PC-3 (cell line): ENCODE data around the gene ANKRD40CL. TPM values are rescaled to one million over a fixed set of nuclear protein-coding genes. Genes with fewer than 3 reads are reported as not detected.
"Not testable (repeated sequence)": the region's sequence is repeated elsewhere in the genome, so short reads cannot be mapped to it uniquely, and the experiment has no call there.

Experiments used
- ATAC-seq: fragments of 200-7000 bp; cut with Tn5 transposase; 2 replicates; pipeline ENCODE4 v1.9.1; 2020; ENCODE audit warnings: mild to moderate bottlenecking, moderate library complexity
- BruUV-seq: library from RNA; stranded (reverse); fragments of 400-500 nt; replicated peaks from 2 replicates; lab custom pipeline; 2021; lab: Mats Ljungman, UMichigan
- CTCF ChIA-PET: fragments of 300-600 bp; sonication (Branson Sonifier 250); formaldehyde crosslinking; loops from one replicate; lab custom pipeline; 2022; ENCODE audit warnings: antibody characterized with exemption; lab: Charles Lee
- POLR2A ChIA-PET: fragments of 300-600 bp; sonication (Branson Sonifier 250); formaldehyde crosslinking; loops from one replicate; lab custom pipeline; 2022; ENCODE audit warnings: antibody characterized with exemption; ENCODE audit not compliant: unreplicated experiment; lab: Charles Lee
- DNase-seq: peaks from one replicate; pipeline ENCODE4 v3.0.0-alpha.2; 2015
- H2AFZ ChIP-seq: fragments of 300-600 bp; sonication (generic); 2 replicates; pipeline ENCODE4 v1.6.0; 2016; ENCODE audit warnings: antibody characterized with exemption, low read length
- H3F3A ChIP-seq: fragments of 300-600 bp; sonication (generic); one replicate; pipeline ENCODE4 v1.6.0; 2017; ENCODE audit warnings: antibody characterized with exemption, low read length, control low read depth, mild to moderate bottlenecking; ENCODE audit not compliant: unreplicated experiment
- H3K27ac ChIP-seq: fragments of 300-600 bp; sonication (generic); 2 replicates; pipeline ENCODE4 v1.5.1; 2016; ENCODE audit warnings: mild to moderate bottlenecking, low read length
- H3K27me3 ChIP-seq: fragments of 300-600 bp; sonication (generic); 2 replicates; pipeline ENCODE4 v1.6.1; 2016; ENCODE audit warnings: low read length, mixed read lengths
- H3K36me3 ChIP-seq: fragments of 300-600 bp; sonication (generic); 2 replicates; pipeline ENCODE4 v1.6.1; 2016; ENCODE audit warnings: low read depth, mixed run types, low read length, mixed read lengths
- H3K4me1 ChIP-seq: fragments of 300-600 bp; sonication (generic); 2 replicates; pipeline ENCODE4 v1.5.1; 2016; ENCODE audit warnings: low read length; ENCODE audit not compliant: insufficient read depth
- H3K4me2 ChIP-seq: fragments of 300-600 bp; sonication (generic); 2 replicates; pipeline ENCODE4 v1.6.0; 2016; ENCODE audit warnings: low read length
- H3K4me3 ChIP-seq: fragments of 300-600 bp; sonication (generic); 2 replicates; pipeline ENCODE4 v1.5.1; 2016; ENCODE audit warnings: mild to moderate bottlenecking, low read length, mixed read lengths
- H3K79me2 ChIP-seq: fragments of 300-600 bp; sonication (generic); 2 replicates; pipeline ENCODE4 v1.6.1; 2017; ENCODE audit warnings: low read length, mixed read lengths
- H3K9ac ChIP-seq: fragments of 300-600 bp; sonication (generic); 2 replicates; pipeline ENCODE4 v1.6.0; 2016; ENCODE audit warnings: mild to moderate bottlenecking, low read length
- H3K9me2 ChIP-seq: fragments of 300-600 bp; sonication (generic); replicated peaks from 2 replicates; pipeline ENCODE4 v1.6.1; 2016; ENCODE audit warnings: mixed run types, low read length, mixed read lengths
- H3K9me3 ChIP-seq: fragments of 300-600 bp; sonication (generic); 2 replicates; pipeline ENCODE4 v1.6.1; 2016; ENCODE audit warnings: low read length, mixed read lengths
- H4K20me1 ChIP-seq: fragments of 300-600 bp; sonication (generic); 2 replicates; pipeline ENCODE4 v1.6.1; 2016; ENCODE audit warnings: low read length, mixed read lengths
- EZH2 ChIP-seq: fragments of 300-600 bp; sonication (generic); IDR thresholded peaks from one replicate; pipeline ENCODE4 v1.6.1; 2017; ENCODE audit warnings: antibody characterized with exemption, mild to moderate bottlenecking, low read length; ENCODE audit not compliant: unreplicated experiment
- EZH2phosphoT487 ChIP-seq: fragments of 300-600 bp; sonication (generic); IDR thresholded peaks from 2 replicates; pipeline ENCODE4 v1.6.1; 2018; ENCODE audit warnings: mild to moderate bottlenecking, antibody characterized with exemption, low read length, borderline replicate concordance
- intact Hi-C: fragments of 100-400 bp; cut with micrococcal nuclease; formaldehyde crosslinking; loops from 2 replicates; pipeline ENCODE4 v1.9.0; 2023
- total RNA-seq: library from RNA; depleted of rRNA; stranded (reverse); fragments of >200 nt; gene quantifications from 2 replicates; pipeline ENCODE4 v1.2.3, GENCODE V29; 2014
- TF ChIP-seq, protein P1 (sequence below): fragments of 300-600 bp; sonication (generic); conservative IDR thresholded peaks from 2 replicates; pipeline ENCODE4 v1.5.1; 2017; ENCODE audit warnings: antibody characterized with exemption, low read depth, mild to moderate bottlenecking, low read length

The ANKRD40CL gene
- total RNA-seq, 1 experiment from 2014 or later: not detected

DNA sequence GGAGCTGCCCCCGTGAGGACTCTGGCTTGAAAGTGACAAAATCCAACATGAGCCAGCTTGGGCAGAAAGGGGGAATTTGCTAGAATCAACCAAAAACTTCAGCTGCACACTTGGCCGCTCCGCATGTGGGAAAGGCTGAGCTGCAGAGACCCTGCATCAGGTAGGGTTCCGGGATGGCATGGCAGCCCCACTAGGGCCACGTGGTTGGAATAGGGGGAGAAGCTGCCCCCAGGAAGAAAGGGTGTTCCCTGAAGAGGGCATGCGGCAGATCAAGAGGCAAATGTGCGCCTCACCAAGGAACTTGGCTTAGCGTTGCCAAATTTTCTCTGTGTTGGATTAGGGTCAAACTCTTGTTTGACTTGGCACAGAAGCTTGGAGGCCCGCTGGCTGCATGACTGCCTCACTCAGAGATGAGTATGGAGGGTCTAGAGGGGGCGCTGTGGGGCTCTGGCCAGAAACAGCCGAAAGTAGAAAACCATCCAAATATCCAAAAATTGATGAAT lies 38.9 kb upstream of the ANKRD40CL start:
- H3K9me2 ChIP-seq: no peaks in the 10 kb centered on the region
- no peaks in the 10 kb centered on the region for H3K9me3 ChIP-seq
- no peak for ATAC-seq
- H4K20me1 ChIP-seq: no peaks in the 10 kb centered on the region
- no peaks in the 10 kb centered on the region for H3K27me3 ChIP-seq
- POLR2A ChIA-PET: no interaction called here
- no peaks in the 10 kb centered on the region for H3K36me3 ChIP-seq
- H3F3A ChIP-seq: no peaks in the 10 kb centered on the region
- intact Hi-C loops: no loop called here
- no peak overlapping the region for H2AFZ ChIP-seq
- H3K79me2 ChIP-seq: no peaks in the 10 kb centered on the region
- no peaks in the 10 kb centered on the region for H3K4me1 ChIP-seq
- no peak for TF ChIP-seq EZH2
- TF ChIP-seq, protein P1, sequence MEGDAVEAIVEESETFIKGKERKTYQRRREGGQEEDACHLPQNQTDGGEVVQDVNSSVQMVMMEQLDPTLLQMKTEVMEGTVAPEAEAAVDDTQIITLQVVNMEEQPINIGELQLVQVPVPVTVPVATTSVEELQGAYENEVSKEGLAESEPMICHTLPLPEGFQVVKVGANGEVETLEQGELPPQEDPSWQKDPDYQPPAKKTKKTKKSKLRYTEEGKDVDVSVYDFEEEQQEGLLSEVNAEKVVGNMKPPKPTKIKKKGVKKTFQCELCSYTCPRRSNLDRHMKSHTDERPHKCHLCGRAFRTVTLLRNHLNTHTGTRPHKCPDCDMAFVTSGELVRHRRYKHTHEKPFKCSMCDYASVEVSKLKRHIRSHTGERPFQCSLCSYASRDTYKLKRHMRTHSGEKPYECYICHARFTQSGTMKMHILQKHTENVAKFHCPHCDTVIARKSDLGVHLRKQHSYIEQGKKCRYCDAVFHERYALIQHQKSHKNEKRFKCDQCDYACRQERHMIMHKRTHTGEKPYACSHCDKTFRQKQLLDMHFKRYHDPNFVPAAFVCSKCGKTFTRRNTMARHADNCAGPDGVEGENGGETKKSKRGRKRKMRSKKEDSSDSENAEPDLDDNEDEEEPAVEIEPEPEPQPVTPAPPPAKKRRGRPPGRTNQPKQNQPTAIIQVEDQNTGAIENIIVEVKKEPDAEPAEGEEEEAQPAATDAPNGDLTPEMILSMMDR: peak; percentile 42
- H3K4me2 ChIP-seq: no peak overlapping the region
- no peak overlapping the region for H3K9ac ChIP-seq
- DNase-seq: peak; percentile 34
- no peak overlapping the region for H3K27ac ChIP-seq
- CTCF ChIA-PET: no interaction called here
- no peak overlapping the region for H3K4me3 ChIP-seq
- BruUV-seq: no TSS peak

DNA sequence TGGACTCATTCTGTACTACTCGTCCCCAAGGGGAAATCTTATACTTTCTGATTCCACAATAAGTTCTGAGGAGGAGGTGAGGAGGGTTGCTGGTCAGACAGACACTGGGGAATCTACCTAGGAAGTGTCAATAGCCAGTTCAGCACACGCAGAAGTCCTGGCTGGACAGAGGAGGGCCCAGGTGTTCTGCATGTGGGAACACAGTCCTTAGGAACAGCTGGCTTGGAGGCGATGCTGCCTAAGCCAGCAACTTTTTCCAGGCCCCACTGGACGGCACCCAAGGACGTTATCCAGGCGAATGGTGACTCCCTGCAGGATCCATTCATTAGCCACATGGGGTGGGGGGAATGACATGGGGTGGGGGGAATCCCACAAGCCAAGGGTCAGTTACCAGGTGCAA lies 38.2 kb upstream of the ANKRD40CL start:
- Histone ChIP-seq H3K4me2 (no peak overlapping the region), H2AFZ (no peak overlapping the region), H3F3A (no peaks in the 10 kb centered on the region), H3K36me3 (no peaks in the 10 kb centered on the region), H3K79me2 (no peaks in the 10 kb centered on the region), H4K20me1 (no peaks in the 10 kb centered on the region), H3K27ac (no peak overlapping the region), H3K4me3 (no peak overlapping the region), H3K27me3 (no peaks in the 10 kb centered on the region), H3K9ac (no peak overlapping the region), H3K9me3 (no peaks in the 10 kb centered on the region), H3K4me1 (no peaks in the 10 kb centered on the region), H3K9me2 (no peaks in the 10 kb centered on the region)
- no peak for DNase-seq
- POLR2A ChIA-PET: no interaction called here
- TF ChIP-seq EZH2 (no peak), EZH2phosphoT487 (no peak)
- TF ChIP-seq, protein P1: no peak
- BruUV-seq: no TSS peak
- intact Hi-C loops: no loop called here
- ATAC-seq: no peak
- CTCF ChIA-PET: no interaction called here

DNA sequence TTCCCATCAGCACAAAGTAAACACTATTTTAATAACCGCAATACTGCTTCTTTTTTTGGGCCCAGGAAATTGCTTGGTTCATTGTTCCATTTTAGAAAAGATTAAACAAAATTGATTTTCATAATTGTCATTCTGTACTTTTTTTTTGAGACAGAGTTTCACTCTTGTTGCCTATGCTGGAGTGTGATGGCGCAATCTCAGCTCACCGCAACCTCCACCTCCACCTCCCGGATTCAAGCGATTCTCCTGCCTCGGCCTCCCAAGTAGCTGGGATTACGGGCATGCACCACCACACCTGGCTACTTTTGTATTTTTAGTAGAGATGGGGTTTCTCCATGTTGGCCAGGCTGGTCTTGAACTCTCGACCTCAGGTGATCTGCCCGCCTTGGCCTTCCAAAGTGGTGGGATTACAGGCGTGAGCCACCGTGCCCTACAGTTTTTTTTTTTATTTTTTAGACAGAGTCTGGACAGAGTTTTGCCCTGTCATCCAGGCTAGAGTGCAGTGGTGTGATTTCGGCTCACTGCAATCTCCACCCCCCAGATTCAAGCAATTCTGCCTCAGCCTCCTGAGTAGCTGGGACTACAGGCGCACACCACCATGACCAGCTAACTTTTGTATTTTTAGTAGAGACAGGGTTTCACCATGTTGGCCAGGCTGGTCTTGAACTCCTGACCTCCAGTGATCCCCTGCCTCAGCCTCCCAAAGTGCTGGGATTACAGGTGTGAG lies 37.6 kb upstream of the ANKRD40CL start:
- H3K27me3 ChIP-seq, H3K36me3 ChIP-seq, H3K9me2 ChIP-seq, CTCF ChIA-PET, H3K9me3 ChIP-seq, BruUV-seq, H3F3A ChIP-seq, H2AFZ ChIP-seq, H3K79me2 ChIP-seq, H3K4me2 ChIP-seq, H3K27ac ChIP-seq, H3K4me1 ChIP-seq, ATAC-seq, DNase-seq, H3K9ac ChIP-seq, H3K4me3 ChIP-seq, POLR2A ChIA-PET, intact Hi-C loops, H4K20me1 ChIP-seq: not testable (repeated sequence)
